Measurements from ENCODE around the gene PPP1R7.
"Not testable (repeated sequence)": the region's sequence is repeated elsewhere in the genome, so short reads cannot be mapped to it uniquely, and the experiment has no call there.

Gene PPP1R7, protein sequence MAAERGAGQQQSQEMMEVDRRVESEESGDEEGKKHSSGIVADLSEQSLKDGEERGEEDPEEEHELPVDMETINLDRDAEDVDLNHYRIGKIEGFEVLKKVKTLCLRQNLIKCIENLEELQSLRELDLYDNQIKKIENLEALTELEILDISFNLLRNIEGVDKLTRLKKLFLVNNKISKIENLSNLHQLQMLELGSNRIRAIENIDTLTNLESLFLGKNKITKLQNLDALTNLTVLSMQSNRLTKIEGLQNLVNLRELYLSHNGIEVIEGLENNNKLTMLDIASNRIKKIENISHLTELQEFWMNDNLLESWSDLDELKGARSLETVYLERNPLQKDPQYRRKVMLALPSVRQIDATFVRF

DNA sequence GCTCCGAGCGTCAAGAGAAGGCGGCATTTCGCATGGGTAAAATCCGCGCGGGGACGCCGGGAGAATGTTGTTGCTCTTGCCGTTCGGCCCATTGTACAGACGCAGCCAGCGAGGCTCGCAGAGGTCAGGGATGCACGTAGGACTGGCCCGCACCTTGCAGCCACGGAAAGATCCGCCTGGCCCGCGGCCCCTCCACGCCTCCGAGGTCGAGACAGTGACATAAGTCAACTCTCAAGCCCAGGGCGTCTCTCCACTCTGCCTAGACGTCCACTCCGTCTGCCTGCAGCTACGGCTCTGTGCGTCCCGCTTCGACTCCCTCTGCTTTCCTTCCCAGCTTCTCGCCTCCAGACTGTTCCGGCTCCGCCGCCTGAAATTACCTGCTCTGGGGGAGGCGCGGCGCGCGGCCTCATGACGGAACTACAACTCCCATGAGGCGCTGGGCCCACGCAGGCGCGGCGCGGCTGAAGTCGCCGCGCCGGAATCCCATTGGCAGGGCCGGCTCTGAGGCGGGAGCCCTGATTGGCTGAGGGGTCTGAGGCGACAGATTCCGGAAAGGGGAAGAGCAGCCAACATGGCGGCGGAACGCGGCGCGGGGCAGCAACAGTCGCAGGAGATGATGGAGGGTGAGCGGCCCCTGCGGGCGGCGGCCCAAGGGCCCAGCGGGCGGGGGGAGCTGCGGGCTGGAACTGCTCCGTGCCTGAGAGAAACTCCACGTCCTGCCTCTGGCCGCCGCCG lies at the start of gene PPP1R7:
Gene PPP1R7, plus strand, starts transcription at position 543 of the 735 bp plus-strand sequence. Its CDS starts 29 bp downstream, at position 572.
- DNase-seq = peak; percentile 98

DNA sequence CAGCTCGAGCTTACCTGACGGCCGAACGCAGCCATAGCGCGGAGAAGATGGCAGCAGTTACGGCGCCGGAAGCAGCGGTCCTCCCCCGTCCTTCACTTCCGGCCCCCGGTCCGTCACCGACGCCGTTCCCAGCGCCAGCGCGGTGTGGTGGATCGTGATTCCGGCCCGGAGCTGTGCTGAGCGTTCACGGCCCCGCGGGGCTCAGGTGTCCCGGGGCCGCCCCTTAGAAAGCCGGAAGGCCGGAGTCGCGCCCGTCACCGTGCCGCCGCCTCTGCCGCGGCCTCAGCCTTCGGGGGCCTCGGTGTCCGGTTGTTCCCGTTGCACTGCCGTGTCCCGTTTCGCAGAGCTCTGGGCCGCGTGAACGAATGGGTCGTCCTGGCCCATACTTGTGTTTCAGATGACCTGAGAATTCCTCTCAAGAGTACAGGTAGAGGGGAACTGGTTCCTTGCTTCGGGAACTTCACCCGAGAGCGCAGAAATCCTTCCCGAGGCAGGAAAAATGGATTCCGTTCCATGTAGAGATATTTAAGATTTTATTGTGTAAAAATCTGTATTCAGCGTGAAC lies 47.9 kb upstream of the PPP1R7 start, which contains the start of gene MTERF4:
Gene MTERF4, minus strand, starts transcription at position 49 of the 565 bp plus-strand sequence. Its CDS starts 14 bp downstream, at position 35.
- DNase-seq = peak; percentile 91

DNA sequence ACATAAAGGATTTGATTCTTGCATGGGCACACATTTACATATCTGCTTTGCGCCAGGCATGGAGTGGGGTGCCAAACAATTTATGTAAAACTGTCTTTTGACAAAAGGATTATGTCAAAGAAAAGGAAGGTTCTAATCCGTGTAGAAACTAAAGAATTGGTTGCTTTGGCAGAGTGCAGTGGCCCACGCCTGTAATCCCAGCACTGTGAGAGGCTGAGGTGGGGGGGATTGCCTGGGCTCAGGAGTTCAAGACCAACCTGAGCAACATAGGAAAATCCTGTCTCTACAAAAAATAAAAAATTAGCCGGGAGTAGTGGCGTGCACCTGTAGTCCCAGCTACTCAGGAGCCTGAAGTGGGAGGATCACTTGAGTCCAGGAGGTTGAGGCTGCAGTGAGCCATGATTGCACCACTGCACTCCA lies 47.1 kb upstream of the PPP1R7 start:
- no peak for DNase-seq

DNA sequence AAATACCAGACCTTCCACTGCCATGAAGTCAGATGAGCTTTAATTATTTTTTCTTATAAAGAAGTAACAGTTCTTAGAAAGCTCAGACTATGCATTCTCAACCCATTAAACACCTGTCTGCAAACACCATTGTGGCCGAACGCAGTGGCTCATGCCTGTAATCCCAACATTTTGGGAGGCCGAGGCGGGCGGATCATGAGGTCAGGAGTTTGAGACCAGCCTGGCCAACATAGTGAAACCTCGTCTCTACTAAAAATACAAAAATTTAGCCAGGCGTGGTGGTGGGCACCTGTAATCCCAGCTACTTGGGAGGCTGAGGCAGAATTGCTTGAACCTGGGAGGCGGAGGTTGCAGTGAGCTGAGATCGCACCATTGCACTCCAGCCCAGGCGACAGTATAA lies 45.7 kb upstream of the PPP1R7 start:
- not testable (repeated sequence) for DNase-seq

DNA sequence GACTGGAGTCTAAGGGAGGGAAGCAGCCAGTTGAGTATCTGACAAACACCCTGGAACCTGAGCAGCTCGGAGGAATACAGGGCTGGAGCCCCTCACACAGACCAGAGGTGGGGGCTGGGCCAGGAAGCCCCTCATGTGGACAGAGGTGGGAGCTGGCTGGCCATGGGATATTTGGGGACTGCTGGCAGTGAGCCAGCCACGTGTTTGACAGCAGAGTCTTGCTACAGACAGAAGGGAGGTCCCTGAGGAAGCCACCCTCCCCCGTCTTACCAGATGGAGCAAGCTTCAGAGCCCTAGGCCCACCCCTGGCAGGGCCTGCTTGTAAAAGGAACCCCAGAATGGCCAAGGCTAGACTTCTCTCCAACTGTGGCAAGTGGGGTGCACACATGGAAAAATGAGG lies 44.6 kb upstream of the PPP1R7 start:
- DNase-seq = no peak

DNA sequence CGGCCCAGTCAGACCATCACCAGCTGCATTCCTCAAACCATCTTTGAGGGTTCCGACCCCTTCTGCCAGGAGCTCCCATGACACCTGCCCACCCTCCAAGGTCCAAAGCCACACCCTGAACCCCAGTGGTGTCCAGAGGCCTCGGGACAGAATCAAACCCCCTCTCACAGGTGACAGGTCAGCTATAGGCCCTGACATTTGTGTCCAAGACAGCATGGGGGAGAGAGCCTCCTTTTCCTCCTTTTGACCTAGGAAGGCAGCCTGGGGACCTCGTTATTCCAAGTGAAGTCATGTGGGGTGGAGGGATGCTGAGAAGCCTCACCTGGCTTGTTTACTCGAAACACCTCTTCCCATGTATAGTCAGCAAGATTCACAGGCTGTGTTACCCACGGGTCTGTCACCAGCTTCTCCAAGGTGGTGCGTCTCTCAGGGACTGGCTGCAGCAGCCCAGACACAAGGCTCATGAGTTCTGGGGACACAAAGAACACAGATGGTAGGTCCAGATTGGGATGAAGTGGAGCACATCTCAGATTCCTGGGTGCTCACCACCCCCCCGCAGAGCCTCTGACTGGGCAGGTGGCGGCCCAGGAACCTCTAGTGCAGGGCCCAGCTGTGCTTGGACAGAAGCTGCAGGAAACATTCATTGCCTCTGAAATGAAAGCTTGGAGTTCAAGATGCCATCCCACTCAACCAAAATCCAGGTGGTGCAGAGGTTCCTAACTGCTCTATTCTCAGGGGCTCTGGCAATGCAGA lies 43.1 kb upstream of the PPP1R7 start:
- DNase-seq = no peak

DNA sequence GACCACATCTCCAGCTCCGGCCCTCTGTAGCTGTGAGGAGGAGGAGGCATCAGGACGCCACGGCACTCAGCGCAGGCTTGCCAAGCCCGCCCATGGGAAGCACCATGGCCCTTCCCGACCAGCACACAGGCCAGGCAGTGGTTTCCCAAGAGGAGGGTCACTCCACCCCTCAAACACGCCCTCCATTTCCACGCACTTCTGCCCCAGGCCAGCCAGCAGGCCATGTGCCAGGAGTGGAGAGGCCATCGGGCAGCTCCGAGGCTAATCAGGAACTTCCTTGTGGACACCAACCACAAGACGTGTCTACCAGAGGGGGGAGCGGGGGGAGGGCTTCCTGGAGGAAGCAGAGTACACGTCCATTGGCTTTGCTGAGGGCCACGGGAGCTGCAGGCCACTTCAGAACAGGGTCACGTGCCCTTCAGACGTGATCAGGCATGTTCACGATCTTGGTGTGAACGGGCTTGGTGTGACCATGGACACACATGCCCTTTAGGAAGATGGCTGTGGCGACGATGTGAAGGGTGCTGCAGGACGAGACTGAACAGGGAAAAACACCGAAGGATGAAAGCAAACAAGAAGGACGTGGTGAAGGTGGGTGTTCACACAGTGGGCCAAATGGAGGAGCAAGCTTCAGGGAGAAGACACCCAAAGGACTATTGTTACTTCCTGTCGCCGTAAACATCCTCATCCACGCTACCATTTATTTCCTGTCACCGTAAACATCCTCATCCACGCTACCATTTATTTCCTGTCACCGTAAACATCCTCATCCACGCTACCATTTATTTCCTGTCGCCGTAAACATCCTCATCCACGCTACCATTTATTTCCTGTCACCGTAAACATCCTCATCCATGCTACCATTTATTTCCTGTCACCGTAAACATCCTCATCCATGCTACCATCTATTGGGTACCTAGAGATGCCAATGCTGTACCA lies 41.7 kb upstream of the PPP1R7 start:
- DNase-seq = peak; percentile 24

DNA sequence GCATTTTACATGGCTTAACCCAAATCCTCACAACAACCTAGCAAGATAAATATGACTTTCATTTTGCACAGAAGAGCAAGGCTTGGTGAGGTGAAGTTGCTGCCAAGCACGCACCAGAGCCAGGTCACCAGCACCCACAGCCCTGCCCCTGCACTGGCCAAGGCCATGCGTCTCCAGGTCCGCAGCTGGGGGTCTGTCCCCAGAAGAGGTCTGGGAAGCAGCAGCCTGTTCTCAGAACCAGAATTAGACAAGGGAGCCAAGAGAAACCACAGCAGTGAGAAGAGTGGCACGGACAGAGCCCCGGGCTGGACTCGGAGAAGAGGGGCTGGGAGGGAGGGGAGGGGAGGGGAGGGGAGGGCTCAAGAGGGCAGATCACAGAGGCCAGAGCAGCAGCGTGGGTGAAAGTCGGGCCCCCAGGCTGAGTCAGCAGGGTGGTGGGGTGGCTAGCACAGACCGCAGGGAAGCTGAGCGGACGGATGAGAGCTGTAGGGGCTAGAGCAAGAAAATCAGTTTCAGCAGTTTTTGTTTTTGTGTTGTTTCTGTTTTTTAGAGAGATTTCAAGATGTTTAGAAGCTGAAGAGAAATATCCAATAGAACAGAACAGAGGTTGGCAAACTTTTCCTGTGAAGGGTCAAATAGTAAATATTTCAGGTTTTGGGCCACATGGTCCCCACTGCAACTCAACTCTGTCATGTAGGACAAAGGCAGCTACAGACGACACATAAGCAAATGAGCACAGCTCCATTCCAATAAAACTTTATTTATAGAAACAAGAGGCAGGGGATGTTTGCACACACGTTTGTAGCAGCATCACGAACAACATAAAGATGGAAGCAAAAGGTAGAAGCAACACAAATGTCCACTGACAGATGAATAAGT lies 40.8 kb upstream of the PPP1R7 start:
- DNase-seq = no peak

DNA sequence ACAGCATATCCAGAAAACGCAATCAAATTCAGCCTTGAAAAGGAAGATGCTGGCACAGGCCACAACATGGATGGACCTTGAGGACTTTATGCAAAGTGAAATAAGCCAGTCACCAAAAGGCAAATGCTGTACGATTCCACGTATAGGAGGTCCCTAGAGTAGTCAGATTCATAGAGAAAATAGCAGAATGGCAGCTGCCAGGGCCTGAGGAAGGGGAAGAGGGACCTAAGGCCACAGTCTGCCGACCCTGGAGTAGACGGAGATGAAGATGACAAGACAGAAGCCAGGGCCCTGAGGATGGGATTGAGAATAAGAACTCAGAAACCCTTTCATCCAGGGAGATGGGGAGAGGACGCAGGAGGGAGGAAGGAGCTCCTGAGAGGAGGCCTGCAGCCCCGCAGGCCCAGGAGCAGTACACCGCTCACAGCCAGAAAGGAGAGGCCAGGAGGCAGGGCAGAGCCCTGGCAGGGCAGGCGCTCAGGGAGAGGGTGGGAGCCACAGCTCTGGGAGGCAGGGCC lies 40.1 kb upstream of the PPP1R7 start:
- DNase-seq = no peak

DNA sequence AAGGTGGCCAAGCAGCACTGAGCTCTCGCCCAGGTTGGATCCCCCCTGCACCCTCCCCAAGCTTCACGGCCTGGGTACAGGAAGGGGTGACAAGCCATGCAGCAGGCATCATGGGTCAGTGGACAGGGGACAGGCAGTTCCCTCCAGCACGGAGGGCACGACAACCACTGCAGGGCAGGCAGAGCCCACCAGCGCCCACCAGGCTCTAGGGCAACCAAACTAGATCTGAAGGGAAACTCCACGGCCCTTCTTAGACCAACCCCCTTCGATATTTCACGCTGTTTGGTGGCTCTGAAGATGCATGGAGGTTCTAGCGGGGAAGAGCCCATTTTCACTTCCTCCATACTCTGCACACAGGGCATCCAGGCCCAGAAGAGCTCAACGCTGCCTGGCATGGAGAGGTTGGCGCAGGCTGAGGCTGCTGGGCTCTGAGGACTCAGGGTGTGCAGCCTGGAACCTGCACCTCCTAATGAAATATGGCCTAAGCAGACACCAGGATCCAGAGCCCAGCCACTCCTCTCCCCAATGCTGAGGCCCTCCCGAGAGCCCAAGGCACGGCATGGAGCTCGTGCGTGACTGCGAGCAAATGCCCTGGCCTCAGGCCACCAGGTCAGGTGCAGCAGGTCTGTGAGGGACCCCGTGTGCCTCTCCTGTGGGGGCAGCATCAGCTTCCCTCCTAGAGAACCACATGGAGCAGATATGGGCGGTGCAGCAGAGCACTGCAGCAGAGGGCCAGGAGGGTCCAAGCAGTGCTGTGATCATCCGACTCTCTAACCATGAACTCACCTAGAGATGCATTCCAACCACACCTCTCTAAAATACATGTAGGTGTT lies 39.4 kb upstream of the PPP1R7 start:
- DNase-seq = no peak

DNA sequence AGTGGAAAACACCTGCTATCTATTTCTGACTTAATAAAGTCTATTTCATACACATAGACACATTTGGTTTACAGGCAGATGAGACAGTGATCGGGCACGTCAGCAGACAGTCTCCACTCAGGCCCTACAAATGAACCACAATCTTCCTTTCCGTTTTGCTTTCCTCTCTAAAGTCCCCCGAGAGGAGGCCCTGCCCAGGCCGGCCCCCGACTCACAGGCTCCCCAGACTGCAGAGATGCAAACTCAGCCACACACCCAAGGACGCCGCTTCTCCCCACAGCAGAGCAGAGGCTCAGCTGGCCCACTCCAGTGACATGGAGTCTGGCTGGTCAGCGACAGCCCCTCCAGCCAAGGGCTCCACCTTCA lies 38.8 kb upstream of the PPP1R7 start:
- no peak for DNase-seq

DNA sequence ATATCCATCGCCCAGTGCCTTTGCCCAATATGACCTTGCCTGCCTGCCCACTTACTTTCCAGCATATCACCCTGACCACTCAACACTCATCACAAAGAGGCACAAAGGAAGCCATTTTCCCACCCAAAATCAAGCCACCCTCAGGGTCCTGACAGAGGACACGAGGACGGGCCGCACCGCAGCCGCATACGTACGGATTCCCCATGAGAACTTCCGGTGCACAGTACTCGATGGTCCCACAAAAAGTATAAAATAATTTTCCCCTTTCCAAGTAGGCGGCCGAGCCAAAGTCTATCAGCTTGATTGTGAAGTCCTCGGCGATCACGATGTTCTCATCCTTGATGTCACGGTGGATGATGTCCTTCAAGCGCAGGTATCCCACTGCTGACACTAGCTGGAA lies 38.2 kb upstream of the PPP1R7 start:
- DNase-seq = no peak

DNA sequence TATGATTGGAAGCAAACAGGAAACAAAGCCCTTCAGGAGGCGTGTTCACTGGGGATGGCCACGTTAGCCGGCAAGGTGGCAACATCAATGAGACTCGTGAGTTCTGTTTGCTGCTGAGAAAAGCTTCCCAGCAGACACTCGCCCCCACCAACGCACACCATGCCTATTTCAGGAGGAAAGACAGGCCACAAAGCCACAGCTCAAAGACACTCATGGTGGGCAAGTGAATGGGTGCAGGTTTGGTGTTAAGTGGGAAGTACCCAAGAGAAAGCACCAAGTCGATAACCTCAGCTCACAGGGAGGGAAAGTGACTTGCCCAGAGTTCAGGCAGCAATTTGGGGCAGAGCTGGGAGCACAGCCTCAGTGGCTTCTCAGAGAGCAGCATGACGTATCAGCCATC lies 37.7 kb upstream of the PPP1R7 start:
- DNase-seq = no peak

DNA sequence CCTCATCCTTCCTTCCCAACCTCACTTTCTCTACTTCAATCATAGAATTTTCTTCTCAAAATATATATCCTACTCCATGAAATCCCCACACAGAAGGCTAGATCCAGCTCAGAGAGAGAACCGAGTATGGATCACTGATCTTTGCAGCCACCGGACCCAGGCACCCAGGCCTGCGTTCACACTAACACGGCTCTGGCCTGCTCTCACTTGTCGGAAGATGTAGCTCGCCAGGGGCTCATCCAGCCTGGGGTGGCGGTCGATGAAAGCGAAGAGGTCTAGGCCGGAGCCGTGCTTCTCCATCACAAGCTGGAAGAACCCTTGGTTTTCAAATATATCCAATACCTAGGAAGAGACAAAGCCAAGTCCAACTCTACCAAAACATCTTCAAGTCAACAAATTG lies 35.4 kb upstream of the PPP1R7 start:
- DNase-seq = no peak

DNA sequence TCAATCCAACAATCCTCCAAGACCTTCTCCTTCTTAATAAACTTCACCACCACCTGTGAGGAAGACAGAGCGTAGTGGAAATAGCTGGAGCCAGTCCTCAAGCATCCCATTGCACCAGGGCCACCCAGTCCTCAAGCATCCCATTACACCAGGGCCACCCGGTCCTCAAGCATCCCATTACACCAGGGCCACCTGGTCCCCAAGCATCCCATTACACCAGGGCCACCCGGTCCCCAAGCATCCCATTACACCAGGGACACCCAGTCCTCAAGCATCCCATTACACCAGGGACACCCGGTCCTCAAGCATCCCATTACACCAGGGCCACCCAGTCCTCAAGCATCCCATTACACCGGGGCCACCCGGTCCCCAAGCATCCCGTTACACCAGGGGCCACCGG lies 34.9 kb upstream of the PPP1R7 start:
- DNase-seq = no peak

DNA sequence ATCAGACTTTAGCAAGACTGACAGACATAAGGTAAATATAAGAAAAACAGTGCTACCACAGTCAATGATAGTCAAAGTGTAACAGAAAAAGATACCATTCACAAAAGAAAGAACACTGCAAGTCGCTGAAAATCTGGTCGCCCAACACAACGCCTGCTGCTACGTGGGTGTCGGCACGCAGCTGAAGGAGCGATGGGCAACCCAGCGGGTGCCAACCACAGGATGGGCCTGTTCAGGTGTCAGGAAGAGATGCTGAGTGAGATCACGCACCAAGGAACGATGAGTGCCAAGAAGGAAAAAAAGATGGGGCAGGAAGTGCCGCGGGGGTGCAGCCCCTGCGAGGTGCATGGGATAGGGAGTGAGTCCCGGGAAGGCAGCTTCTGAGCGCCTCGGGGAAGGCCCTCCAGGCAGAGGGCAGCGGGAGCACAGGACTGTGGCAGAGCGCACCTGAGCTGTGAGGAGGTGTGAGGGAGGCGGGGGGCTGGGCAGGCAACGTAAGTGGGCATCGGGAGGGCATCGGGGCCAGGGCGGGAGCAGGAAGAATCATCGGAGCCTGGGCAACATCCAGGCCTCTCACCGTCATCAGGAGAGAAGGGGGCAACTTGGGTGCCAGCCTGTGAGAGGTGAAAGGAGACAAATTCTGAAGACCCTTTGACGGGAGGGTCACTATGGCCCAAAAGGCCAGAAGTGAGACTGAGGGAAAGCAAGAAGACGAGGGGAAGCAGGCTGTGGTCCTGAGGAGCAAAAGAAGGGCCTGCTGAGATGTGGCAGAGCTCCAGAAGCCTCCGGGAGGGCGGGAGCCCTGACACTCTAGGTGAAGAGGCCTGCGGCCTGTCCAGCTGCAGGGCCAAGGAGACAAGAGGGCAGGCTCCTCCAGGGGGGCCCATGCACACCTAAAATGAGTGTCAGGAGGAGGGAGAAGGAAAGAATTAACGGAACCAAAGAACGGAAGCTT lies 33.4 kb upstream of the PPP1R7 start:
- DNase-seq = no peak

DNA sequence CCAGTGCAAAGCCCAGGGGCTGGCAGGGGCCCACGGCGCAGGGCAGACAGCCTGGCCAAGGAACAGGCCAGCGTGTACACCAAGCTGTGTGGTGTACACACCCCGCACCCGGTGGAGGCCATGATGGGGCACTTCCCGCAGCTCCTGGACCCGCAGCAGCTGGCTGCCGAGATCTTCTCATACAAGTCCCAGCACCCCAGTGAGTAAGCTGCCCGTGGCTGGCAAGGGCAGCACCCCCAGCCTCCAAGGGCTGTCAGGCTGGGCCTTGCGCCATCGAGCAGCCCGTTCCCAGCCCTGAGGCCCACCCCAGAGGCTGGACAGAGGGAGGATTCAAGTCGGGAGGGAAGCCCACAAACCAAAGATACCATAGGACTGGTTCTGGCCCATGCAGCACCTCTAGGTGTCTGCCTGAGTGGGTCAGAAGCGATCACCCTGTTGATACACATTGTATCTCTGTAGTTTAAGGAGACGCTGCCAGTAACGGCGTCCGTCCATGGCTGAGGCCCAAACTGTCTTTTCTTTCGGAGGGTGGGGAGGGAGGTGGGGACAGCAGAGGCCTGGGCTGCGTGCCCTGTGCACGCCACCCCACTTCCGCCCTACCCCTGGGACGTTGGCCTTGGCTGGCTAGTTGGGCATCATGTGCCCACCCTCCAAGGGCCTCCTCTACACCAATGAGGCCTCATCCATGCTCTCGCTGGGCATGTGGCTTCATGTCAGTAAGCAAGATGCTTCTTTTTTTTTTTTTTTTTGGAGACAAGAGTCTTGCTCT lies 31.3 kb upstream of the PPP1R7 start:
- no peak for DNase-seq

DNA sequence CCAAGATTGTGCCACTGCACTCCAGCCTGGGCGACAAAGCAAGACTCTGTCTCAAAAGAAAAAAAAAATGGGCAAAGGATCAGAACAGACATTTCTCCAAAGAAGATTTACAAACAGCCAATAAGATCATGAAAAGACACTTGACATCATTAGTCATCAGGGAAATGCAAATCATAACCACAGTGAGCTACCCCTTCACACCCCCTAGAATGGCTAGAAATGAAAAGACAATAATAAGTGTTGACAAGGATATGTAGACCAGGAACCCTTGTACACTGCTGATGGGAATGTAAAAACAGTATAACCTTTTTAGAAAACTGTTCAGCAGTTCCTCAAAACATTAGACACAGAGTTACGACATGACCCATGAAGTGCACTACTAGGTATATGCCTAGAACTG lies 29.8 kb upstream of the PPP1R7 start:
- no peak for DNase-seq

Data from activated CD4-positive, alpha-beta T cell treated with anti-CD3 and anti-CD28 coated beads, Interleukin-2, amount 50 U/mL, for 16 hours (primary cell).